ENCODE measurements around the gene TMPRSS4.

- no peak for TF ChIP-seq POLR2A (IDR thresholded peaks at IDR 0.05; ENCODE audit: low read depth, low read length)
- no peak for TF ChIP-seq CTCF (conservative IDR thresholded peaks at IDR 0.05; ENCODE audit: low read depth, low read length)
- no peak for TF ChIP-seq CEBPB (IDR thresholded peaks at IDR 0.05; ENCODE audit: low read depth, low read length)
- no peak for TF ChIP-seq BHLHE40 (IDR thresholded peaks at IDR 0.05; ENCODE audit: low read depth, low read length)
- TF ChIP-seq RFX5 (IDR thresholded peaks at IDR 0.05; ENCODE audit: low read depth, low read length) = no peak
- TF ChIP-seq USF2 (IDR thresholded peaks at IDR 0.05; ENCODE audit: low read depth, low read length) = no peak
- TF ChIP-seq NFE2L2 (IDR thresholded peaks at IDR 0.05; ENCODE audit: low read depth, low read length) = no peak
- TF ChIP-seq RAD21 (IDR thresholded peaks at IDR 0.05; ENCODE audit: low read length) = no peak
- no peak for TF ChIP-seq ELK1 (IDR thresholded peaks at IDR 0.05; ENCODE audit: borderline replicate concordance, low read depth, low read length)
- TF ChIP-seq MAFK (IDR thresholded peaks at IDR 0.05; ENCODE audit: low read depth, low read length) = no peak
- no peak for TF ChIP-seq MXI1 (IDR thresholded peaks at IDR 0.05; ENCODE audit: borderline replicate concordance, low read depth, low read length)
- no peak for TF ChIP-seq SMC3 (IDR thresholded peaks at IDR 0.05; ENCODE audit: low read depth, low read length)
- TF ChIP-seq RCOR1 (IDR thresholded peaks at IDR 0.05; ENCODE audit: insufficient replicate concordance, low read length) = no peak
- TF ChIP-seq CHD1 (IDR thresholded peaks at IDR 0.05; ENCODE audit: low read depth, low read length) = no peak
Observed at GRCh38 chr11:118102721-118103261, 25.9 kb downstream of the TMPRSS4 start.

All from IMR-90 (cell line).